K562 (cell line): ENCODE results near the gene LRRC4C. TPM values are rescaled to one million over a fixed set of nuclear protein-coding genes. Genes with fewer than 3 reads are reported as not detected.

Experiments
- ATAC-seq: fragments of 200-7000 bp; cut with Tn5 transposase; 3 replicates; pipeline ENCODE4 v1.9.1; 2020; ENCODE audit warnings: moderate library complexity
- BruUV-seq: library from RNA; stranded (reverse); fragments of 400-500 nt; replicated peaks from 2 replicates; lab custom pipeline; 2021; lab: Mats Ljungman, UMichigan
- CTCF ChIA-PET: fragments of 300-600 bp; formaldehyde crosslinking; extraction: SDS; loops from one replicate; lab custom pipeline; 2021; ENCODE audit warnings: low intra/inter-chr PET ratio; lab: Yijun Ruan, JAX
- POLR2A ChIA-PET: fragments of 300-600, 350-650 bp; sonication (Branson Sonifier 250); formaldehyde crosslinking; extraction: SDS; loops from one replicate; lab custom pipeline; 2021; ENCODE audit warnings: antibody characterized with exemption, inconsistent platforms; lab: Yijun Ruan, JAX
- DNase-seq, 4 experiments: peaks; one replicate each; pipeline versions ENCODE4 v3.0.0 to v3.0.0-alpha.2; 2011 to 2018; ENCODE audit warnings: low spot score in 3 of 4, mixed read lengths in 3 of 4; ENCODE audit errors: extremely low read depth in 1 of 4
- FAIRE-seq: peaks from 2 replicates; lab custom pipeline; 2011; peaks lifted over from hg19 to GRCh38; lab: Jason Lieb, UNC
- H2AFZ ChIP-seq: 2 replicates; pipeline ENCODE4 v1.6.0; 2011; ENCODE audit warnings: low read depth, low read length, control low read depth, inconsistent platforms
- H3K27ac ChIP-seq: fragments of 200-600 bp; 3 replicates; pipeline ENCODE4 v1.8.0; 2011; ENCODE audit warnings: low read depth, mild to moderate bottlenecking, control low read depth, inconsistent platforms, low read length, moderate library complexity, mixed read lengths; ENCODE audit errors: extremely low read depth
- H3K27me3 ChIP-seq, 2 experiments: fragments of 300-600 bp in 1 of 2; 2 replicates in 1 of 2; 3 replicates in 1 of 2; pipeline versions ENCODE4 v1.6.0 to v1.8.0; 2011; ENCODE audit warnings: inconsistent platforms in 2 of 2, low read length in 2 of 2, mild to moderate bottlenecking in 1 of 2, mixed read lengths in 1 of 2, moderate library complexity in 1 of 2; ENCODE audit not compliant: control insufficient read depth in 2 of 2, insufficient read depth in 2 of 2
- H3K36me3 ChIP-seq: fragments of 300-600 bp; 3 replicates; pipeline ENCODE4 v1.8.0; 2011; ENCODE audit warnings: mild to moderate bottlenecking, low read length, inconsistent platforms; ENCODE audit not compliant: control insufficient read depth, insufficient read depth
- H3K4me1 ChIP-seq, 2 experiments: fragments of 200-600 bp in 1 of 2; replicated peaks in 1 of 2; 2 replicates in 1 of 2; 3 replicates in 1 of 2; pipeline versions ENCODE4 v1.5.1 to v1.8.0; 2011; ENCODE audit warnings: inconsistent platforms in 2 of 2, low read length in 2 of 2, mild to moderate bottlenecking in 1 of 2, mixed read lengths in 1 of 2, moderate library complexity in 1 of 2; ENCODE audit not compliant: control insufficient read depth in 2 of 2, insufficient read depth in 2 of 2
- H3K4me2 ChIP-seq: 2 replicates; pipeline ENCODE4 v1.6.1; 2011; ENCODE audit warnings: low read length, control low read depth, inconsistent platforms, mixed read lengths; ENCODE audit not compliant: insufficient read depth
- H3K4me3 ChIP-seq: fragments of 200-600 bp; sonication (generic), shearing (Covaris generic); 2 replicates; pipeline ENCODE4 v1.5.1; 2016; ENCODE audit warnings: control low read depth, inconsistent platforms
- H3K79me2 ChIP-seq: fragments of 200-600 bp; 3 replicates; pipeline ENCODE4 v1.8.0; 2011; ENCODE audit warnings: low read length, inconsistent platforms; ENCODE audit not compliant: control insufficient read depth, insufficient read depth
- H3K9ac ChIP-seq, 2 experiments: 2 replicates each; pipeline versions ENCODE4 v1.6.0 to v1.6.1; 2011; ENCODE audit warnings: low read depth in 2 of 2, low read length in 2 of 2, control low read depth in 1 of 2, inconsistent platforms in 1 of 2, mild to moderate bottlenecking in 1 of 2, mixed read lengths in 1 of 2; ENCODE audit not compliant: insufficient read depth in 1 of 2
- H3K9me1 ChIP-seq: one replicate; pipeline ENCODE4 v1.6.0; 2011; ENCODE audit warnings: inconsistent platforms, mild to moderate bottlenecking, low read length, moderate library complexity; ENCODE audit not compliant: control insufficient read depth, insufficient read depth
- H3K9me3 ChIP-seq: replicated peaks from 2 replicates; pipeline ENCODE4 v1.5.1; 2011; ENCODE audit warnings: low read depth, low read length, inconsistent platforms; ENCODE audit not compliant: control insufficient read depth, insufficient read depth
- H4K20me1 ChIP-seq: replicated peaks from 2 replicates; pipeline ENCODE4 v1.6.1; 2011; ENCODE audit warnings: low read length, inconsistent platforms, mixed read lengths; ENCODE audit not compliant: control insufficient read depth, insufficient read depth
- ADNP ChIP-seq: fragments of 200-800 bp; sonication (Bioruptor generic); IDR thresholded peaks from 2 replicates; pipeline ENCODE4 v1.6.1; 2016; ENCODE audit warnings: missing genetic modification characterization, missing compliant biosample characterization
- CREB1 ChIP-seq, 2 experiments: sonication (generic) in 1 of 2; formaldehyde crosslinking in 1 of 2; IDR thresholded peaks; 2 replicates each; pipeline versions ENCODE4 v1.6.1 to v1.8.0; 2012 to 2022; ENCODE audit warnings: inconsistent platforms in 1 of 2, mild to moderate bottlenecking in 1 of 2, missing genetic modification reagents in 1 of 2, moderate library complexity in 1 of 2
- ESRRA ChIP-seq: fragments of 450-650 bp; IDR thresholded peaks from 2 replicates; pipeline ENCODE4 v1.6.1; 2014; ENCODE audit warnings: low read depth, mild to moderate bottlenecking, moderate library complexity, borderline replicate concordance
- FOXP4 ChIP-seq: sonication (generic); formaldehyde crosslinking; IDR thresholded peaks from 2 replicates; pipeline ENCODE4 v1.8.0; 2022; ENCODE audit warnings: mild to moderate bottlenecking, missing genetic modification reagents, borderline replicate concordance
- HNRNPK ChIP-seq: fragments of 200-400 bp; formaldehyde crosslinking; IDR thresholded peaks from one replicate; pipeline ENCODE4 v1.6.1; 2018; ENCODE audit warnings: mild to moderate bottlenecking, low read depth, low read length; ENCODE audit not compliant: poor library complexity, severe bottlenecking
- PTBP1 ChIP-seq: fragments of 200-400 bp; formaldehyde crosslinking; IDR thresholded peaks from 2 replicates; pipeline ENCODE4 v1.6.1; 2017; ENCODE audit warnings: low read depth, low read length
- RNF219 ChIP-seq: fragments of 250-450 bp; sonication (Bioruptor Pico); IDR thresholded peaks from 2 replicates; pipeline ENCODE4 v1.5.0; 2022; ENCODE audit warnings: mild to moderate bottlenecking
- SMC3 ChIP-seq: conservative IDR thresholded peaks from 2 replicates; pipeline ENCODE4 v1.6.1; 2011; ENCODE audit warnings: low read depth, low read length, improper control_type of control experiment; ENCODE audit not compliant: insufficient read depth
- ZNF318 ChIP-seq, 2 experiments: fragments of 450-650 bp; IDR thresholded peaks; 2 replicates each; pipeline ENCODE4 v1.6.1; 2016; ENCODE audit warnings: mild to moderate bottlenecking in 2 of 2, borderline replicate concordance in 1 of 2, low read depth in 1 of 2, moderate library complexity in 1 of 2
- WGBS: fragments of 100-300 bp; shearing (Covaris generic); methylation state at CpG from one replicate; pipeline ENCODE4 v1.1.6; 2016; ENCODE audit warnings: low coverage, mixed read lengths; ENCODE audit not compliant: insufficient coverage; ENCODE audit errors: missing lambda C conversion rate; 5-methylcytosine and 5-hydroxymethylcytosine counted together
- in situ Hi-C: fragments of 300-500 bp; cut with MboI; formaldehyde crosslinking; loops from 4 replicates; pipeline ENCODE4 v1.15.0; 2018; ENCODE audit warnings: inconsistent platforms, mixed read lengths
- intact Hi-C: fragments of 100-400 bp; cut with micrococcal nuclease; formaldehyde crosslinking; loops from 2 replicates; pipeline ENCODE4 v1.14.2; 2022
- polyA plus RNA-seq, 8 experiments: library from polyadenylated mRNA; depleted of rRNA in 4 of 8; stranded (reverse) in 5 of 8; unstranded in 3 of 8; fragments of >200 nt; fragmentation: Nextera tagmentation in 2 of 8; fragmentation: Illumina TruSeq in 1 of 8; extraction: Ambion mirVana in 2 of 8; extraction: Trizol in 1 of 8; gene quantifications; 2 replicates each; pipeline versions ENCODE4 v1.2.1 to v1.2.3, GENCODE V29; 2011 to 2014; ENCODE audit warnings: inconsistent platforms in 1 of 8, missing spikeins in 1 of 8
- total RNA-seq, 7 experiments: library from RNA; depleted of rRNA in 6 of 7; stranded (reverse); fragments of >200 nt in 6 of 7; fragmentation: Illumina TruSeq in 2 of 7; extraction: Trizol in 2 of 7; gene quantifications; 2 replicates each; pipeline versions ENCODE4 v1.2.1 to v1.2.3, GENCODE V29; 2011 to 2021; ENCODE audit warnings: low replicate concordance in 1 of 7

The LRRC4C gene
- total and polyA plus RNA-seq, 9 of the 15 experiments (the other 6 are each of a cell fraction or from before 2014, with no cell fraction given) = not detected

- FAIRE-seq (no peak), DNase-seq (no peak), ATAC-seq (no peak)
- no peaks in the 10 kb centered on the region for H3K9me1 ChIP-seq
- H3K79me2 ChIP-seq = no peaks in the 10 kb centered on the region
- H2AFZ ChIP-seq = no peak overlapping the region
- H3K9me3 ChIP-seq = 0 out of 2 replicates have a peak, but pooled peaks cover 1% of the 10 kb centered on the region
- POLR2A ChIA-PET = no interaction called here
- H3K4me3 ChIP-seq = no peak overlapping the region
- in situ Hi-C loops (no loop called here), intact Hi-C loops (no loop called here)
- no peak overlapping the region for H3K9ac ChIP-seq
- no peaks in the 10 kb centered on the region for H3K36me3 ChIP-seq
- WGBS = 0% methylated on average over 3 of the region's 3 CpGs
- H3K4me2 ChIP-seq = no peak overlapping the region
- H4K20me1 ChIP-seq = no peaks in the 10 kb centered on the region
- no TSS peak for BruUV-seq
- CTCF ChIA-PET = no interaction called here
- H3K27ac ChIP-seq = no peak overlapping the region
- H3K27me3 ChIP-seq = no peaks in the 10 kb centered on the region
- no peaks in the 10 kb centered on the region for H3K4me1 ChIP-seq
- TF ChIP-seq FOXP4 (CRISPR knock-in tag) = no peak
- TF ChIP-seq SMC3 = no peak
- TF ChIP-seq ESRRA = no peak
- TF ChIP-seq CREB1 (IDR thresholded peaks at IDR 0.05) = no peak
- TF ChIP-seq CREB1 (CRISPR knock-in tag; IDR thresholded peaks at IDR 0.05) = no peak
- no peak for TF ChIP-seq ADNP (tag)
- TF ChIP-seq HNRNPK = no peak
- TF ChIP-seq ZNF318 (IDR thresholded peaks at IDR 0.05; ENCODE audit: borderline replicate concordance in 1 of 2, low read depth in 1 of 2) = no peak
- TF ChIP-seq RNF219 = no peak
- TF ChIP-seq PTBP1 = no peak
Observed at GRCh38 chr11:41306431-41306830, 153.0 kb downstream of the LRRC4C start.
